ENCODE data around the gene NDUFS2. TPM values are rescaled to one million over a fixed set of nuclear protein-coding genes. Genes with fewer than 3 reads are reported as not detected.

The NDUFS2 gene
- total RNA-seq, 2 donors from 2014 or later, result 54.3 to 57.9 TPM

DNA sequence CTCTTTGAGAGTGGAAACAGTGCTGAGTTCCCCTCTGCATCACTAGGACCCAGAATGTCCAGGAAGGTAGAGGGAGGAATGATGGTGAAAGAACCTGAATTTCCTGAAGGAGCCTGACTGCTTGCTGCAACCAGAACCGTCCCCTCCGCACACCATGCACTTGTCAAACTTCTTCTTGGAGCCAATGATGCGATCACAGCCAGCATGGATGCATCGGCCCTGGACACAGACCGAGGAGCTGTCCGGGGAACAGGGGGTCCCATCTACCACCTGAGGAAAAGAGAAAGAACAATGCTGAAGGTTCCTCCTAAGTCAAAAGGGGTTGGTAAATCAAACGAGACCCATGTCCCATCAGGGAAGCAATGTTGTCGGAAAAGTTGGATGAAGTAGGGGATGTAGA lies 10.2 kb upstream of the NDUFS2 start:
- DNase-seq (ENCODE audit: low spot score), result peak; percentile 59
- intact Hi-C loops (cut with DNase I), result loop anchor here (5.0 to 10.0 kb wide), 2 partner anchors 193 to 775 kb away; no protein-coding TSS in a partner anchor

DNA sequence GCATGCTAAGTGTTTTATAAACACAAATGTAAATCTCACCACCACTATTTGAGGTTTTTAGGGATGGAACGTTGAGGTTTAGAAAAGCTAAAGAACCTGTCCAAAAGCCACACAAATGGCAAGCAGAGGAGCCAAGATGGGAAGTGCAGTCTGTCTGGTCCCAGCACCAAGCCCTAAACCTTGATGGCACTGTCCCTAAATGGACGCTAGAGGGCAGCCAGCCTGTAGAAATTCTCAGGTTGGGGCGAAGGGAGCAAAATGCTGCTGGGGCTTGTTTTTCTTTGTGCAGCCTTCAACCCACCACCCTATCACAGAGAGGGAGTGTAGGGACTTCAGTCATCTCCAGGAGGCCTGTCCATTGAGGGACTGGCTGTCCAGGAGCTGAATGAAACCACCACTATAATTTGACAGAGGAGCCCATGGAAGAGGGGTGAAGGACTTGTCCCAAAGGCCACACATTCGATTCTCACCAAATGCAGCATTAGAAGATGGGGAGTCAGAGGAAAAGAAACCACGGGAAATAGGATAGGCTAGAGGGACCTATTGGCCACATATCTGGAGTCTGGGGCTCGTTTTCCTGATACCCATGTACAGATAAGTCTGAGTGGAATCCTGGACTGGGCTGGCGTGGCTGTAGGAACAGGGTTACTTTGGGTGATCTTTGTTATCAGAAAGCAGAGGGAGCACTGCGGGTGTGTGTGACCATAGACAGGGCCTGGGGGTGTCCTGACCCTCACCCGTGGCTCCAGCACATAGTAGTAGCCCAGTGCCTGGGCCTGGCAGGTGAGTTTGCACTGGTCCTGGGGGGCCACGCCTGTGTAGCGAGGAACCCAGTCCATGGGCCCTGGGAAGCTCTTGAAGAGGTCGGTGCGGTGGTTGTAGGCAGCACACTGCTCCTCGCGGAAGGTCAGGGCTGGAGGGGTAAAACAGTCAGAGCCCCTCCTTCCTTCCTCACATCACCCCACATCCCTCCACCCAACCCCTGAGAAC lies 9.4 kb upstream of the NDUFS2 start:
- intact Hi-C loops (cut with DNase I), result loop anchor here (5.0 to 10.0 kb wide), 2 partner anchors 192 to 775 kb away; no protein-coding TSS in a partner anchor
- DNase-seq (ENCODE audit: low spot score), result peak; percentile 84

GRCh38 chr1:161193561-161194235 lies 8.5 kb upstream of the NDUFS2 start:
- intact Hi-C loops (cut with DNase I), result loop anchor here (5.0 to 10.0 kb wide), 2 partner anchors 191 to 774 kb away; no protein-coding TSS in a partner anchor
- DNase-seq (ENCODE audit: low spot score), result peak; percentile 84

- DNase-seq (ENCODE audit: low spot score), result peak; percentile 15
- intact Hi-C loops (cut with DNase I), result loop anchor here in 1 of 2 donors (10.0 kb wide), 1 partner anchor 190 kb away; no protein-coding TSS in a partner anchor
These were observed 7.0 kb upstream of the NDUFS2 start for GRCh38 chr1:161195171-161195570.

- intact Hi-C loops (cut with DNase I), result loop anchor here in 1 of 2 donors (10.0 kb wide), 1 partner anchor 189 kb away; no protein-coding TSS in a partner anchor
- peak; percentile 64 for DNase-seq (ENCODE audit: low spot score)
These were observed 6.1 kb upstream of the NDUFS2 start for GRCh38 chr1:161196111-161196510.

- DNase-seq (ENCODE audit: low spot score), result peak; percentile 91
- intact Hi-C loops (cut with DNase I), result loop anchor here in 1 of 2 donors (10.0 kb wide), 1 partner anchor 188 kb away; no protein-coding TSS in a partner anchor
These were observed 5.4 kb upstream of the NDUFS2 start for GRCh38 chr1:161196521-161197451.

DNA sequence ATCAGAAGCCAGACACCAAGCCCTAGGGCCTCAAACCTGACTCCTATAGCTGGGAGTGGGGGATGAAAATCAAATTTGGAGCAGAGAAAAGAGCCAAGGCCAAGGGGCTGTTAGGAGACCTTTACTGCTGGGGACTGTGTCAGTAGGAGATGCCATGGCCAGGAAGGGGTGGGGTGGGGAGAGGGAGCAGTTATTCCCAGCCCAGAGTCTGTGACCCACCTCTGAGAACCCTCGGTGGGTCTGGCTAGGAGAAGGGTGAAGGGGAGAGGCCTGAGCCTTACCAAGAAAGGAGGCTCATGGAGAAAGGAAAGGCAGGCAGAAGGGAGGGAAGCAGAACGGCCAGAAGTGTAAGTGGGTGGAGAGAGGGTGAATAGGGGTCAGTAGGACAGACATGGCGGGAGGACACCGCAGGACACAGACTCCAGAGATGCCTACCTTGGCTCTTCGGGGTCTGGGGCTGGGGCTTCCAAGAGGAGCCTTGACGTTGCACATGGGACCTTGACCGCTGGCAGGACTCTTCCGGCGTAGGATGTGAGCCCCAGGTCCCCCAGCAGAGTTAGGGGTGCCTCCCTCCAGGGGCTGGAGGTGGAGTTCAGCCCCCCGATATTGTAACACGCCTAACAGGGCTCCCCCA lies 4.5 kb upstream of the NDUFS2 start:
- peak; percentile 76 for DNase-seq (ENCODE audit: low spot score)
- intact Hi-C loops (cut with DNase I), result loop anchor here in 1 of 2 donors (10.0 kb wide), 1 partner anchor 187 kb away; no protein-coding TSS in a partner anchor

GRCh38 chr1:161198194-161198896 lies 3.8 kb upstream of the NDUFS2 start:
- intact Hi-C loops (cut with DNase I), result loop anchor here in 1 of 2 donors (10.0 kb wide), 1 partner anchor 186 kb away; no protein-coding TSS in a partner anchor
- peak; percentile 86 for DNase-seq (ENCODE audit: low spot score)

DNA sequence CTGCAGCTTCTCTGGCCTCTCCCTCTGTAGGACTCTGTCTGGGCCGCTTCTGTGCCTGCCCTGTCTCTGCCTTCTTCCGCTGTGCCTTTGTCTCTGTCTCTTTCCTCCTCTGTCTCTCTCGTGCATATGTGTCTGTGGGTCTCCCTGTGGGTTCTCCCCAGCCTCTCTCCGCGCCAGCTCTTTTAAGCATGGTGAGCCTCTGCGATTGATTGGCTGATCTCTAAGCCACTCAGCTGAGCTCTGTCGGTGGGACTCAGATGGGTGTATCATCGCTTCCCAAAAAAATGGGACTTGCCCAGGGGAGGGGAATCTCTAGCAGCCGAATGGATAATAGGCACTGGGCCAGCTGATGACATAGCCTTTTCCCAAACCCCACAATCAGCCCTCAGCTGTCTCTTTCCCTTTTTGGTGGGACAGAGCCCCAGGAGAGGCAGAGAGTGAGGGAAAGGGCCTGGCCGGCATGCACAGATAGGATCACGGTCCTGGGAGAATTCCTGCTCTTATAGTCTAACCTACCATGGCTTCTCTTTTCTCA lies 3.2 kb upstream of the NDUFS2 start, which contains the start of gene ADAMTS4:
Gene ADAMTS4 (minus strand): TSS at position 158 of the 535 bp plus-strand sequence. CDS start 427 bp downstream, outside the sequence.
- intact Hi-C loops (cut with DNase I), result loop anchor here in 1 of 2 donors (10.0 kb wide), 1 partner anchor 186 kb away; no protein-coding TSS in a partner anchor
- peak; percentile 93 for DNase-seq (ENCODE audit: low spot score)

GRCh38 chr1:161199506-161200139 lies 2.5 kb upstream of the NDUFS2 start:
- intact Hi-C loops (cut with DNase I), result loop anchor here in 1 of 2 donors (10.0 kb wide), 1 partner anchor 185 kb away; no protein-coding TSS in a partner anchor
- peak; percentile 67 for DNase-seq (ENCODE audit: low spot score)

DNA sequence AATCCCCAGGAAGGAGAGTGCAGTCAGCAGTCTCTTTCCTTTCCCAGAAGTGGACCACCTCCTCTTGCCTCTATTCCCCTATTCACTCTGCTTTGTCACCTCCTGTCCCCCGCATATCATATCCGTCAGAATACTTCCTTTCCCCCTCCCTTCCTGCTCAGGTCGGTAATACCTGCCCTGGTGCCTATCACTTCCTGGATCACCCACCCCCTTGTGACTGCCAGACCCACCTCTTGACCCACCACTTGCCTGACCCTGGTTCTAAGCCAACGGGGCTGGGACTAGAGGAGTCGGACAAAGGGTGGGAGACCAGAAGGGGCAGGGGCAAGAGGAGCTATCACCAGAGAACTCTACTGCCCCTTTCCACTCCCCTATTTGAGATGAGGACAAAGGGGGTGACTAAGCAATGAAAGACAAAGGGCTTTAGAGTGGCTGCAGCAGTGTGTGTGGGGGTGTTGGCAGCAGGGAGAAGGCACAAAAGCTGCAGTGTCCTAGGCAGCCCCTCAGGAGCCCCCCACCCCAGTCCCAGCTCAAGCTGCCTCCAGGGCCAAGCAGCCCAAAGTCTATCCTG lies 1.7 kb upstream of the NDUFS2 start:
- DNase-seq (ENCODE audit: low spot score), result peak; percentile 78
- intact Hi-C loops (cut with DNase I), result no loop called here

GRCh38 chr1:161200992-161201835 lies 953 bp upstream of the NDUFS2 start:
- DNase-seq (ENCODE audit: low spot score), result peak; percentile 90
- intact Hi-C loops (cut with DNase I), result no loop called here

- no peak for DNase-seq (ENCODE audit: low spot score)
- intact Hi-C loops (cut with DNase I), result no loop called here
These were observed 4.4 kb downstream of the NDUFS2 start for GRCh38 chr1:161206411-161207140.

- no peak for DNase-seq (ENCODE audit: low spot score)
- intact Hi-C loops (cut with DNase I), result no loop called here
These were observed 5.0 kb downstream of the NDUFS2 start for GRCh38 chr1:161207173-161207572.
